Activated CD8-positive, alpha-beta memory T cell treated with anti-CD3 and anti-CD28 coated beads, Interleukin-2, amount 50 U/mL, for 1 hour (primary cell): ENCODE data around the gene DOCK7.
"Not testable (repeated sequence)": the region's sequence is repeated elsewhere in the genome, so short reads cannot be mapped to it uniquely, and the experiment has no call there.

Source experiments
- DNase-seq: peaks from one replicate; pipeline ENCODE4 v3.0.0-alpha.2; 2020; ENCODE audit errors: extremely low read depth

DOCK7 gene

GRCh38 chr1:62536865-62537264 lies 151.3 kb downstream of the DOCK7 start:
- no peak for DNase-seq

GRCh38 chr1:62530516-62531154 lies 157.6 kb downstream of the DOCK7 start:
- DNase-seq = no peak

- DNase-seq = no peak
Observed at GRCh38 chr1:62529227-62529626, 159.0 kb downstream of the DOCK7 start.

GRCh38 chr1:62528015-62528414 lies 160.2 kb downstream of the DOCK7 start:
- no peak for DNase-seq

- not testable (repeated sequence) for DNase-seq
Observed at GRCh38 chr1:62527346-62527745, 160.8 kb downstream of the DOCK7 start.

GRCh38 chr1:62523860-62524259 lies 164.3 kb downstream of the DOCK7 start:
- DNase-seq = no peak

- DNase-seq = no peak
Observed at GRCh38 chr1:62516600-62516999, 171.6 kb downstream of the DOCK7 start.

GRCh38 chr1:62514746-62515423 lies 173.3 kb downstream of the DOCK7 start:
- DNase-seq = no peak

GRCh38 chr1:62513013-62513412 lies 175.2 kb downstream of the DOCK7 start:
- no peak for DNase-seq

- DNase-seq = no peak
Observed at GRCh38 chr1:62509028-62509427, 179.2 kb downstream of the DOCK7 start.

GRCh38 chr1:62508187-62508758 lies 179.9 kb downstream of the DOCK7 start:
- no peak for DNase-seq

GRCh38 chr1:62500210-62500609 lies 188.0 kb downstream of the DOCK7 start:
- DNase-seq = no peak

- DNase-seq = no peak
Observed at GRCh38 chr1:62494137-62494536, 194.0 kb downstream of the DOCK7 start.

- DNase-seq = no peak
Observed at GRCh38 chr1:62493656-62494055, 194.5 kb downstream of the DOCK7 start.

GRCh38 chr1:62492521-62492920 lies 195.7 kb downstream of the DOCK7 start:
- no peak for DNase-seq

- no peak for DNase-seq
Observed at GRCh38 chr1:62487956-62488355, 200.2 kb downstream of the DOCK7 start.

GRCh38 chr1:62484824-62485468 lies 203.2 kb downstream of the DOCK7 start:
- no peak for DNase-seq

- no peak for DNase-seq
Observed at GRCh38 chr1:62481681-62482080, 206.5 kb downstream of the DOCK7 start.

GRCh38 chr1:62476525-62477219 lies 211.5 kb downstream of the DOCK7 start:
- no peak for DNase-seq

GRCh38 chr1:62467092-62467491 lies 221.1 kb downstream of the DOCK7 start:
- DNase-seq = no peak

- DNase-seq = no peak
Observed at GRCh38 chr1:62462370-62462769, 225.8 kb downstream of the DOCK7 start.

GRCh38 chr1:62457955-62458354 lies 230.2 kb downstream of the DOCK7 start:
- no peak for DNase-seq
